ENCODE measurements around the gene PHC2. TPM values are rescaled to one million over a fixed set of nuclear protein-coding genes. Genes with fewer than 3 reads are reported as not detected.
"Not testable (repeated sequence)": the region's sequence is repeated elsewhere in the genome, so short reads cannot be mapped to it uniquely, and the experiment has no call there.

PHC2 gene
- total RNA-seq, 1 experiment from 2014 or later = 71.9 TPM

- in situ Hi-C loops (cut with HindIII; ENCODE audit: low sequenced_read_pairs) = no loop called here
- DNase-seq (ENCODE audit: low spot score) = no peak
These were observed 124.0 kb downstream of the PHC2 start for GRCh38 chr1:33306653-33307493.

- in situ Hi-C loops (cut with HindIII; ENCODE audit: low sequenced_read_pairs) = no loop called here
- DNase-seq (ENCODE audit: low spot score) = no peak
These were observed 124.9 kb downstream of the PHC2 start for GRCh38 chr1:33305816-33306652.

- in situ Hi-C loops (cut with HindIII; ENCODE audit: low sequenced_read_pairs) = no loop called here
- DNase-seq (ENCODE audit: low spot score) = no peak
These were observed 125.9 kb downstream of the PHC2 start for GRCh38 chr1:33305016-33305415.

GRCh38 chr1:33302325-33302724 lies 128.6 kb downstream of the PHC2 start:
- no peak for DNase-seq (ENCODE audit: low spot score)
- in situ Hi-C loops (cut with HindIII; ENCODE audit: low sequenced_read_pairs) = no loop called here

- no peak for DNase-seq (ENCODE audit: low spot score)
- in situ Hi-C loops (cut with HindIII; ENCODE audit: low sequenced_read_pairs) = no loop called here
These were observed 129.5 kb downstream of the PHC2 start for GRCh38 chr1:33301273-33301984.

GRCh38 chr1:33300673-33301072 lies 130.2 kb downstream of the PHC2 start:
- DNase-seq (ENCODE audit: low spot score) = no peak
- in situ Hi-C loops (cut with HindIII; ENCODE audit: low sequenced_read_pairs) = no loop called here

- in situ Hi-C loops (cut with HindIII; ENCODE audit: low sequenced_read_pairs) = no loop called here
- no peak for DNase-seq (ENCODE audit: low spot score)
These were observed 131.3 kb downstream of the PHC2 start for GRCh38 chr1:33299461-33300155.

GRCh38 chr1:33298623-33299277 lies 132.1 kb downstream of the PHC2 start:
- DNase-seq (ENCODE audit: low spot score) = peak; percentile 72
- in situ Hi-C loops (cut with HindIII; ENCODE audit: low sequenced_read_pairs) = no loop called here

GRCh38 chr1:33297911-33298622 lies 132.8 kb downstream of the PHC2 start:
- in situ Hi-C loops (cut with HindIII; ENCODE audit: low sequenced_read_pairs) = no loop called here
- DNase-seq (ENCODE audit: low spot score) = no peak

GRCh38 chr1:33296824-33297223 lies 134.1 kb downstream of the PHC2 start:
- DNase-seq (ENCODE audit: low spot score) = no peak
- in situ Hi-C loops (cut with HindIII; ENCODE audit: low sequenced_read_pairs) = no loop called here

GRCh38 chr1:33296082-33296458 lies 134.8 kb downstream of the PHC2 start:
- peak; percentile 90 for DNase-seq (ENCODE audit: low spot score)
- in situ Hi-C loops (cut with HindIII; ENCODE audit: low sequenced_read_pairs) = no loop called here

- peak; percentile 88 for DNase-seq (ENCODE audit: low spot score)
- in situ Hi-C loops (cut with HindIII; ENCODE audit: low sequenced_read_pairs) = no loop called here
These were observed 135.3 kb downstream of the PHC2 start for GRCh38 chr1:33295450-33296081.

- in situ Hi-C loops (cut with HindIII; ENCODE audit: low sequenced_read_pairs) = no loop called here
- no peak for DNase-seq (ENCODE audit: low spot score)
These were observed 135.9 kb downstream of the PHC2 start for GRCh38 chr1:33295023-33295422.

GRCh38 chr1:33294071-33295010 lies 136.6 kb downstream of the PHC2 start:
- in situ Hi-C loops (cut with HindIII; ENCODE audit: low sequenced_read_pairs) = no loop called here
- DNase-seq (ENCODE audit: low spot score) = no peak

GRCh38 chr1:33292726-33293340 lies 138.1 kb downstream of the PHC2 start:
- in situ Hi-C loops (cut with HindIII; ENCODE audit: low sequenced_read_pairs) = no loop called here
- DNase-seq (ENCODE audit: low spot score) = no peak

GRCh38 chr1:33290615-33291014 lies 140.3 kb downstream of the PHC2 start:
- DNase-seq (ENCODE audit: low spot score); in situ Hi-C loops (cut with HindIII; ENCODE audit: low sequenced_read_pairs): not testable (repeated sequence)
